HepG2 (cell line): ENCODE measurements around the gene COX10.

Experiments used
- EP300 ChIP-seq, 3 experiments: sonication (generic) in 1 of 3; formaldehyde crosslinking in 1 of 3; IDR thresholded peaks; 2 replicates each; pipeline versions ENCODE4 v1.5.1 to v1.6.1; 2011 to 2020; ENCODE audit warnings: low read depth in 2 of 3, low read length in 2 of 3, borderline replicate concordance in 1 of 3, improper control_type of control experiment in 1 of 3, mild to moderate bottlenecking in 1 of 3, missing genetic modification reagents in 1 of 3, moderate library complexity in 1 of 3
- EZH2 ChIP-seq: conservative IDR thresholded peaks from 2 replicates; pipeline ENCODE4 v1.6.1; 2012; ENCODE audit warnings: mild to moderate bottlenecking, low read depth, low read length, moderate library complexity
- HNF4G ChIP-seq, 2 experiments: sonication (generic) in 1 of 2; formaldehyde crosslinking in 1 of 2; IDR thresholded peaks; 2 replicates each; pipeline versions ENCODE4 v1.4.0 to v1.6.1; 2011 to 2020; ENCODE audit warnings: borderline replicate concordance in 2 of 2, low read depth in 2 of 2, mild to moderate bottlenecking in 2 of 2, low read length in 1 of 2, missing genetic modification reagents in 1 of 2, moderate library complexity in 1 of 2
- REST ChIP-seq, 2 experiments: IDR thresholded peaks; 2 replicates each; pipeline ENCODE4 v1.6.1; 2011 to 2012; ENCODE audit warnings: low read length in 2 of 2, borderline replicate concordance in 1 of 2, low read depth in 1 of 2, mild to moderate bottlenecking in 1 of 2, moderate library complexity in 1 of 2
- SP2 ChIP-seq: sonication (generic); formaldehyde crosslinking; IDR thresholded peaks from 2 replicates; pipeline ENCODE4 v1.5.1; 2020; ENCODE audit warnings: mild to moderate bottlenecking, missing genetic modification reagents
- TEAD2 ChIP-seq: sonication (generic); formaldehyde crosslinking; IDR thresholded peaks from 2 replicates; pipeline ENCODE4 v1.9.0; 2021; ENCODE audit warnings: missing genetic modification reagents
- ZNF354B ChIP-seq: sonication (generic); formaldehyde crosslinking; IDR thresholded peaks from 2 replicates; pipeline ENCODE4 v1.8.0; 2022; ENCODE audit warnings: mild to moderate bottlenecking, missing genetic modification reagents
- TF ChIP-seq, protein P1 (sequence below): IDR thresholded peaks from 2 replicates; pipeline ENCODE4 v1.6.1; 2016; ENCODE audit warnings: low read depth, borderline replicate concordance
- TF ChIP-seq, protein P2 (sequence below): sonication (generic); formaldehyde crosslinking; IDR thresholded peaks from 2 replicates; pipeline ENCODE4 v1.5.0; 2020; ENCODE audit warnings: mild to moderate bottlenecking, missing genetic modification reagents, moderate library complexity
- TF ChIP-seq, protein P3 (sequence below): fragments of 450-650 bp; IDR thresholded peaks from 2 replicates; pipeline ENCODE4 v1.6.1; 2017; ENCODE audit warnings: mild to moderate bottlenecking

DNA sequence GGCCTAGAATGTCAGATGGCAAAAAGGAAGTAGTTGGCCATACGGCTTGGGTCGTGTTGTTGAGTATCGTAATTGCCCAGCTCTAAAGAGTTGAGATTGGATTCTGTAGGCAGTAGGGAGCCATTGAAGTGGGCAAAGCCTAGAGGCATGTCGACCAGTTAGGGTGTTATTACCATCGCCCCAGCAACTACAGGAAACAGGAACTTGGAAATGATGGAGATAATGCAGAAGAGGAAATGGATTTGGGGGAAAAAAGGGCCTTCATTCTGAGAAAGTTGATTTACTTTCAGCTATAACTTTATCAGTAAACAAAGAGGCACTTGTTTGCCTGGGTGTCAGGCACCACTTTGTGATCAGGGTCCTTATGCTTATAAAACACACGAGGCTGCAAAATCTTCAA lies 52.6 kb downstream of the COX10 start:
- TF ChIP-seq, protein P1, sequence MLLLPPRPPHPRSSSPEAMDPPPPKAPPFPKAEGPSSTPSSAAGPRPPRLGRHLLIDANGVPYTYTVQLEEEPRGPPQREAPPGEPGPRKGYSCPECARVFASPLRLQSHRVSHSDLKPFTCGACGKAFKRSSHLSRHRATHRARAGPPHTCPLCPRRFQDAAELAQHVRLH (CRISPR knock-in tag) = no peak
- TF ChIP-seq REST (IDR thresholded peaks at IDR 0.05; ENCODE audit: borderline replicate concordance in 1 of 2, low read depth in 1 of 2, low read length in 2 of 2) = no peak
- TF ChIP-seq, protein P2, sequence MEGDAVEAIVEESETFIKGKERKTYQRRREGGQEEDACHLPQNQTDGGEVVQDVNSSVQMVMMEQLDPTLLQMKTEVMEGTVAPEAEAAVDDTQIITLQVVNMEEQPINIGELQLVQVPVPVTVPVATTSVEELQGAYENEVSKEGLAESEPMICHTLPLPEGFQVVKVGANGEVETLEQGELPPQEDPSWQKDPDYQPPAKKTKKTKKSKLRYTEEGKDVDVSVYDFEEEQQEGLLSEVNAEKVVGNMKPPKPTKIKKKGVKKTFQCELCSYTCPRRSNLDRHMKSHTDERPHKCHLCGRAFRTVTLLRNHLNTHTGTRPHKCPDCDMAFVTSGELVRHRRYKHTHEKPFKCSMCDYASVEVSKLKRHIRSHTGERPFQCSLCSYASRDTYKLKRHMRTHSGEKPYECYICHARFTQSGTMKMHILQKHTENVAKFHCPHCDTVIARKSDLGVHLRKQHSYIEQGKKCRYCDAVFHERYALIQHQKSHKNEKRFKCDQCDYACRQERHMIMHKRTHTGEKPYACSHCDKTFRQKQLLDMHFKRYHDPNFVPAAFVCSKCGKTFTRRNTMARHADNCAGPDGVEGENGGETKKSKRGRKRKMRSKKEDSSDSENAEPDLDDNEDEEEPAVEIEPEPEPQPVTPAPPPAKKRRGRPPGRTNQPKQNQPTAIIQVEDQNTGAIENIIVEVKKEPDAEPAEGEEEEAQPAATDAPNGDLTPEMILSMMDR (CRISPR knock-in tag) = no peak
- no peak for TF ChIP-seq TEAD2 (CRISPR knock-in tag)
- TF ChIP-seq, protein P3, sequence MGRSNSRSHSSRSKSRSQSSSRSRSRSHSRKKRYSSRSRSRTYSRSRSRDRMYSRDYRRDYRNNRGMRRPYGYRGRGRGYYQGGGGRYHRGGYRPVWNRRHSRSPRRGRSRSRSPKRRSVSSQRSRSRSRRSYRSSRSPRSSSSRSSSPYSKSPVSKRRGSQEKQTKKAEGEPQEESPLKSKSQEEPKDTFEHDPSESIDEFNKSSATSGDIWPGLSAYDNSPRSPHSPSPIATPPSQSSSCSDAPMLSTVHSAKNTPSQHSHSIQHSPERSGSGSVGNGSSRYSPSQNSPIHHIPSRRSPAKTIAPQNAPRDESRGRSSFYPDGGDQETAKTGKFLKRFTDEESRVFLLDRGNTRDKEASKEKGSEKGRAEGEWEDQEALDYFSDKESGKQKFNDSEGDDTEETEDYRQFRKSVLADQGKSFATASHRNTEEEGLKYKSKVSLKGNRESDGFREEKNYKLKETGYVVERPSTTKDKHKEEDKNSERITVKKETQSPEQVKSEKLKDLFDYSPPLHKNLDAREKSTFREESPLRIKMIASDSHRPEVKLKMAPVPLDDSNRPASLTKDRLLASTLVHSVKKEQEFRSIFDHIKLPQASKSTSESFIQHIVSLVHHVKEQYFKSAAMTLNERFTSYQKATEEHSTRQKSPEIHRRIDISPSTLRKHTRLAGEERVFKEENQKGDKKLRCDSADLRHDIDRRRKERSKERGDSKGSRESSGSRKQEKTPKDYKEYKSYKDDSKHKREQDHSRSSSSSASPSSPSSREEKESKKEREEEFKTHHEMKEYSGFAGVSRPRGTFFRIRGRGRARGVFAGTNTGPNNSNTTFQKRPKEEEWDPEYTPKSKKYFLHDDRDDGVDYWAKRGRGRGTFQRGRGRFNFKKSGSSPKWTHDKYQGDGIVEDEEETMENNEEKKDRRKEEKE = no peak
- no peak for TF ChIP-seq EZH2
- TF ChIP-seq ZNF354B = no peak
- no peak for TF ChIP-seq EP300 (IDR thresholded peaks at IDR 0.05; ENCODE audit: low read depth in 2 of 2, low read length in 2 of 2)
- TF ChIP-seq EP300 (CRISPR knock-in tag; IDR thresholded peaks at IDR 0.05; ENCODE audit: borderline replicate concordance) = no peak
- TF ChIP-seq HNF4G (IDR thresholded peaks at IDR 0.05; ENCODE audit: borderline replicate concordance, low read depth, low read length) = no peak
- no peak for TF ChIP-seq HNF4G (CRISPR knock-in tag; IDR thresholded peaks at IDR 0.05; ENCODE audit: borderline replicate concordance, low read depth)
- no peak for TF ChIP-seq SP2 (CRISPR knock-in tag)
